GM18907 (cell line): Measurements from ENCODE around the gene IGDCC3.
"Not testable (repeated sequence)": the region's sequence is repeated elsewhere in the genome, so short reads cannot be mapped to it uniquely, and the experiment has no call there.

Experiments
- ATAC-seq: cut with Tn5 transposase; IDR thresholded peaks from one replicate; pipeline ENCODE4 v1.9.1; 2021; ENCODE audit warnings: mild to moderate bottlenecking, moderate library complexity; ENCODE audit not compliant: unreplicated experiment

IGDCC3 gene

DNA sequence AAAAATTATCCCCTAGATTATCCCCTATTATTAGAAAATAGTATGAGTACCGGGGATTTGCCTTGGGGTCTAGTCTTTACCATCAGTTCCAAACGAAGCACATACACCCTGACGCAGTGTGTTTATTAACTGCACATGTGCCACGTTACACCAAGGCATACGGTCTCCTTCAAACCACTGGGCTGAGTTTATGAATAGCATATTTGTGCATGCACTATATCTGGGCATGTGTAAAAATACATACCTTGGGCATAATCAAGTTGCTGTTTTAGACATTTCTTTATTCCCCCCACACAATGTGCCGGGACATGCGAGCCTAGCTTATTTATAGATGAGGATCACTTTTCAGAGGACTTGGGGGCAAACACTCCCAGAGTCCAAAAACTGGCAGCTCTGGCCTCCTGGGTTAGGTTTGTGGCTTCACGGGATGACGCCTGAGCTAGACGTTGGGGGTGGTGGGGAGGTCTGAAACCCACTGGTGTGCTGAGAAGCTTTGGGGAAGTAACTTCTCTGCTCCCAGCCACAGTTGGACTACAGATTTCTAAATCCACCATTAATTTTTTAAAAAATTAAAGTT lies 28.7 kb upstream of the IGDCC3 start:
- ATAC-seq, result no peak

DNA sequence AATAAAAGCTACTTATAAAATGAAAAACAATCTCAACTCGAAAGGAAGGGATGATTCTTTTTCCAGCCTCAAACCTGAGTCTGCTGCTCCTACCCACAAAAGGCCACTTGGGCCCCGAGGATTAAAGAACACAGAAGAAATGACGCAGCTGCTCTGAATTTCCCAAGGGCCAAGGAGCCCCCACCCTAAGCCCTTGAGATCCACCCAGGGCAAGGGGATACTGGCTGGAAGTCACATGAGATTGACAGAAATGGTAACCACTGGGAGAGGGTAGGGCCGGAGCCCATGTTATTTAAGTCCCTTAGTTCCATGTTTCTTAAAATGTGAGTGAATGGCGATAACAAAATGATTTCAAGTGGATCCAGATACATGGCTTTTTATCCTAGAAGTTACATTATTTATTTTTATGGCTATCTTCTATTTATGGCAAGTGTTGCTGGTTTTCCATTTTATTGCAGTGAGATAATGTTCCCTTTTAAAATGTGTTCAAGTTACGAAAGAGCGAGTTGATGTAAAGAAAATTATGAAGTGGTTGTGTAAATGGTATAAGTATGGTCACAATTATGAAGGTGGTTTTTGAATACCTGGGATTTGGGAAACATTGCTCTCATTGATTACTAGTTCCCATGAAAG lies 28.1 kb upstream of the IGDCC3 start:
- ATAC-seq, result no peak

DNA sequence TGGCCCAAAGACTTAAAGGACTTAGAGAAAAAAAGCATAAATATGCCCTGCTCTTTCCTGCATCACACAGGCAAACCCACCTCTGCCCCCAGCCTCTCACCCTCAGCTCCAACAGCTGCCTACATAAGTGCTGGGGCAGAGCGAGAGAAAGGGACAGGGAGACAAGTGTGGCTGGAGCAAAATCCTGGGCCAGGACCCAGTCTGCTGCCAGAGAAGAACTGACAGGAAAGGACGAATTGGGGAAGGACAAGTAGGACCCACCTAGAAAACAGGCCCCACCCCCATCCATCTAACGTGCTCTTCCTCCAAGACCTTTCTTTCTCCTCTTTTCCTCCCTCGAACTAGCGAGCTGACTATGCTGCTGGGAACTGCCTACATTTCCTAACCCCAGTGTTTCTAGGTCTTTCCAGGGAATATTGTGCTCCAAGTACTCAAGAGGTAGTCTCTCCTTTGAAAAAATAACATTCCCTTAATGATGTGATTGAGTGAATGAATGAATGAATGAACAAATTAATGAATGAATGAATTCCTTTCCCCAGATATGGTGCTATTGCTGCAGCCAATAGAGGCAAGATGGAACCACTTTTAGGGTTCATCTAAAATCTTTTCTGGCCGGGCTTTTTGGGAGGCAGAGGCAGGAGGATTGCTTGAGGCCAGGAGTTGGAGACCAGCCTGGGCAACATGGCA lies 26.5 kb upstream of the IGDCC3 start:
- no peak for ATAC-seq

DNA sequence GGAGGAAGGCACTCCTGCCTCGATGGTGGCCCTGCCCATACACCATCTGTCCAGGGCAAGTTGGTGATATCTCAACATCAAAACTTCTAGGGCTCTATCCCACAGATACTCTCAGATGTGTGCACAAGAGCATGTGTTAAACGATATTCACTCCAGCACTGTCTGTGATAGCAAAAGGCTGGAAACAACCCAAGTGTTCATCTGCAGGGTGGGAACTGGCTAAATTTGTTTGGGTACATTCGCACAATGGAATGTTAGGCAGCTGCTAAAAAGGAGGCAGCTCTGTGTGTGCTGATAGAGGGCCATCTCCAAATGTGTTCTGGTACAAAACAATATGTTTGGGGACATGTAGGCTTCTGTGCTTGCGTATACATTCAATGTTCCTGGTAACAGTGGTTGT lies 25.2 kb upstream of the IGDCC3 start:
- no peak for ATAC-seq

DNA sequence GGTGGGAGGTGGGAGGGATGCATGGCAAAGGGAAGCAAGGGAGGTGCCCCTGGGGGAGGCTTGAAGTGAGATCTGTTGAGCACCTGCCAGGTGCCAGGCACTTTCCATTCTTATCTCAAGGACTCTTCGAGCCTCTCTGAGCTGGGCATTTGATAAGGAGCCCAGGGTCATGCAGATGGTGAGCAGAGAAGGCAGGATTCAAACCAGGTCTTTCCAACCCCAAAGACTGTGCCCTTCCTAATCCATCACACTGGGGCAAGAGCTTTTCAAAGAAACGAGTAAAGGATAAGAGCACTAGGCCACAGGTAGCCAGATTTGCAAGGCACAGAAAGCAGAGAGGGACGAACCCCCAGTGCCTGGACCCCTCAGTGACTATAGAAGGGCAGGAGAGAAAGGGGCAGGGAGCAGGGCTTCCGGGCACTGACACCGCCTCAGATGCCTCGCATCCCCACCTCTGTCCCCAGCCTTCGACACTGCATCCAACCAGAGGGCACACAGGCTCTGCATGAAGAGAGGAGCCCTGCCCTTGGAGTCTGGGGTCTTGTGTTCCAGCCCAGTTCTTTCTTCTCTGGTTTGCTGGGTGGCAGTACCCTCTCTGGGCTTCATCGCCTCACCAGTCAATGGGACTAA lies 23.9 kb upstream of the IGDCC3 start:
- no peak for ATAC-seq

DNA sequence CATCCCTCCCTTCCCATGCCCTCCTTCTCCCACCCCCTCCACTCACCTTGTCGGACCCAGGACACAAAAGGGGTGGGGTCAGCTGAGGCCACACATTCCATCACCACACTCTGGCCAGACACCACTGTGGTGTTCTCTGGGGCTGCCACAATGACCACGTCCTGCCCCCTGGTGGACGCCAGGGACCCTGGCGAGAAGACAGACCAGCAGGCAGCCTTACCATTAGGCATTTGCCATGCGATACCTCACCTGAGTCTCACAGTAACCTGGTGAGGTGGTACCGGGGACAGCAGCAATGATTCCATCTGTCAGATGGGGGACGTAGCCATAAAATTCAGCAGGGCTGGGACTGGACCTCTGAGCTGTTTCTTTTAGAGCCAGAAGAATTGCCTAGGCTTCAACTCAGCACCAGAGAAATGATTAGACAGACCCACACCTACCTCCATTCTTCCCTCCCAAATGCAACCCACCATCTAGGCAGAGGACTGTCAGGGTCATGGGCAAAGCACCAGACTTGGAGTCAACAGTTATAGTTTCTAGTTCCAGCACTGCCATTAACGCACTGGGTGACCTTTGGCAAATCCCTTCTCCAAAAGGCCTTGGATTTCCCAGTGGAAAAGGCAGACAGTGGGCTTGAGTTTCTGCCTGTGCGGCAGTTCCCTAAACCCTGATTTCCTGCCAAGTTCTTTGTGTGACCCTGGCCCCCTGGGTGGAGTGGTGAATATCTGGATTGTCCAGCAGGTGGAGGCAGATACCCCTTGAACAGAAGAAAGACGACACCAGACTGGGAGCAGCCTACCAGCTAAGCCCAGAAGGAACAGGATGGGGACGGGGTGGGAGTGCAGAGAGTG lies 23.2 kb upstream of the IGDCC3 start:
- ATAC-seq, result no peak

DNA sequence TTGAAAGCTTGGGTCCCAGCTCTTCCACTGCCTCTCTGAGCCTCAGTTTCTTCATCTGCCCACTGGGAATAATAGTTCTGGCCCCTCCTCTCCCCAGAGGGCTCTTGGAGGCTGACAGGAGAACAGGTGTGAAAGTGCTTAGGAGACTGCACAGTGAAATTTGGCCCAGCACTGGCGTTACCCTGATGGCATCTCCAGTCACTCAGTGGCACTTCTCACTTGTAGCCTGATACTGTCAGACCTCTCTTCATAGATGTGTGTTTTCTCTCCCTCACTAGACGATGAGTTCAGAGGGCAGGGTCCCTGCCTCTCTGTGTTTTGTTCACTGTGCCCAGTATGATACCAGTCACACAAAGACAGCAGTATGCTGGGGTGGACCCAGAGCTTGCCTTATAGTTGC lies 22.2 kb upstream of the IGDCC3 start:
- ATAC-seq, result no peak

DNA sequence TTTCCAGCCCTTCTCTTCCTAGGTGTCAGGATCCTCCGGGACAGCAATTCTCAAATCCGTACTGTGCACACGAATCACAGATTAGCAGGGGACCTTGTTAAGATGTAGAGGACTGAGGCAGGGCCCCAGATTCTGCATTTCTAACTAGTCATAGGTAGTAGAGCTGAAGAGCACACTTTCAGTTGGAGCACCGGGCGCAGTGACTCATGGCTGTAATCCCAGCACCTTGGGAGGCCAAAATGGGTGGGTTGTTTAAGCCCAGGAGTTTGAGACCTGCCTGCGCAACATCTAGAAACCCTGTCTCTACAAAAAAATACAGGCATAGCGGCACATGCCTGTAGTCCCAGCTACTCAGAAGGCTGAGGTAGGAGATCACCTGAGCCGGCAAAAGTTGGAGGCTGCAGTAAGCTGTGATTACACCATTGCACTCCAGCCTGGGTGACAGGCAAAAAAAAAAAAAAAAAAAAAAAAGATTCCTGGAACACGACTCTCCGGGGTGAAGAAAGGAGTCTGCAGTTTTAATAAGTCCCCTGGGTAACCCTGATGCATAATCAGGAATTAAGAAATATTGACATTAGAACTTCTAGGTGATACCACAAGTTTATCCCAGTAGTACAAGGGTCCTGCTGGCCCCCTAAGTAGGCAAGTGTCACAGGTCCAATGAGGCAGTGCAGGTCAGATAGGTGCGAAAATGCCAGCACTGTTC lies 21.4 kb upstream of the IGDCC3 start:
- ATAC-seq, result no peak

DNA sequence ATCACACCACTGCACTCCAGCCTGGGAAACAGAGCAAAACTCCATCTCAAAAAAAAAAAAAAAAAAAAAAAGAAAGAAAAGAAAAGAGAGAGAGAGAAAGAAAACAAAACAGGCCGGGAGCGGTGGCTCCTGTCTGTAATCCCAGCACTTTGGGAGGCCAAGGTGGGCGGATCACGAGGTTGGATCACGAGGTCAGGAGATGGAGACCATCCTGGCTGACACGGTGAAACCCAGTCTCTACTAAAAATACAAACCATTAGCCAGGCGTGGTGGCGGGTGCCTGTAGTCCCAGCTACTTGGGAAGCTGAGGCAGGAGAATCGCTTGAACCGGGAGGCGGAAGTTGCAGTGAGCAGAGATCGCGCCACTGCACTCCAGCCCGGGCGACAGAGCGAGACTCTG lies 20.7 kb upstream of the IGDCC3 start:
- ATAC-seq, result not testable (repeated sequence)

DNA sequence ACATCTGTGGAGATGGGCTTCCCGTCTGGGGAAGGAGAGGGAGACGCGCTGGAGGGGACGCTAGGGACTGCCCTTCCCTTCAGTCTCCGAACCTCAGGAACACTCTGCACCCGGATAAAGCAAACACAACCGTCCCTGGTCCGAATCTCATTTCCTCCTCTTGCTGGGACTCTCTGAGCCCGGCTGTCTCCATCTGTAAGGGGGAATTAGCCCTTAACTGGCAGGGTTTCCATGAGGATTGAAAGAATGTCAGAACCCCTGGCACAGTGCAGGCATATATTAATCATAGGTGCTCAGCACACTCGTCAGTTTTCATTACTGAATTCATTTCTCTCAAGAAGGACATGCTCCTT lies 19.1 kb upstream of the IGDCC3 start:
- ATAC-seq, result no peak

DNA sequence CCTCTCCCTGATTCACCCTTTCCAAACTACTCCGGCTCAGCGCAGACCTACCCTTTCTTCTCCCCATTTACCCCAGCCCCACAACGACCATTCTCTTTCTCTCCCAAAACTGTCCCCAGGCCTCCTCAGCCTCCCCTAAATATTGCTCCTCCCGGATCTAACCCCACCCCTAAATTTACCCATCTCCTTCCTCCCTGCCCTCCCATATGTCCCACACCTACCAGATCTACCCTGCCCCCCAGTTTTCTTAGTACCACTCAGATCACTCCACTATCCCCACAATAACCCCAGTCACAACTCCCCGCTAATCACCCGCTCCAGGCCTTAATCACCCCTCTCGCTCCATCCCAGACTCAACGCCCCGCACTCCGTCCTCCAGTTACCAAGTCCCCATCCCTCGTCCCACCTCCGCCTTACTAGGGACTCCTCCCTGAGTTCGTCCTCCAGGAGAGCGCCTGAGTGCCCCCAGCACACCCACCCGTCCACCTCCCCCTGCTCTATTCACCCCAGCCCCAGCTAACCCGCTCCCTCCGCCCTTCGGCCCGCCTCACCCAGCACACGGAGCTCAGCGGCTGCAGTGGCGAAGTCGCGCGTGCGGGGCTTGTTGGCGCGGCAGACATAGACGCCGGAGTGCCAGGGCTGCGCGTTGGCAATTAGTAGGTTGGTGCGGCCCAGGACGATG lies 18.6 kb upstream of the IGDCC3 start:
- no peak for ATAC-seq

DNA sequence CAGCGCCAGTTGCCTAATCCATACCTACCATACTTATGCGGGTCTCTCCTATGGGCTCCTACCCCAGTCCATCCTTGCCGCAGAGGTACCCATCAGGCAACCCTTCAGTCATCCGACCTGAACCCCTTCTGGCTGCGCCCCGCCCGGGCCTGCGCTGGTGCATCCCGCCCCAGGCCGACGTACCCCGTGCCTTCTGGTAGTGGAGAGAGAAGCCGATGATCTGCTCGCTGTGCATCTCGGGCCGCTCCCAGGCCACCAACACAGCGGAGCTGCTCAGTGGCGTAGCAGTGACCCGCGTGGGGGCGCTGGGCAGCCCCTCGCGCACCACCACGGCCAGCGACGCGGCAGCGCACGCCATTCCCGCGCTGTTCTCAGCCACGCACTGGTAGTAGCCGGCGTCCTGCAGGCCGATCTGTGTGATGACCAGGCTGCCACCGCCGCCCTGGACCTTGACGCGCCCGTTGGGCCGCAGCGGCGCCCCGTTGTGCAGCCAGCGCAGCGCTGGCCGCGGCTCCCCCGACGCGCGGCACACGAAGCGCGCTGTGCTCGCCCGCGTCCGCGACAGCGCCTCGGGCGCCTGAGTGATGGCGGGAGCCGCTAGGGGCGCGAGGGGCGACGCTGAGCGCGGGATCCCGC lies 17.9 kb upstream of the IGDCC3 start:
- no peak for ATAC-seq

DNA sequence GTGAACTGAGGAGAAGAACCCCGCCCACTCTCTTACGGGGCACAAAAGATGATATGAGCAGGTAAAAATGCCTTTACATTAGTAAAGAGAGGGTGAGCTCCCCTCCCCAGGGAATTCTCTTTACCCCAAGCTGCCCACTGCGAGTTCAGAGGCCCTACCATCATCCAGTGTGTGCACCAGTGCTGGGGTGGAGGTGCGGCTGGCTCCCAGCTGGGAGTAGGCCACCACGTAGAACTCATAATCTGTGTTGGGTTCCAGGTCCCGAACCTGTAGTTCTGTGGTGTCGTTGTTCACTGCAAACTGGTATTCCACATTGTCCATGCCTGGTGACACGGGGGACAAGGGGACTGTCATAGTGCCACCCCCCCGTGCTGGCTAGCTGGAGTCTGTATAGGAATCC lies 17.1 kb upstream of the IGDCC3 start:
- no peak for ATAC-seq

DNA sequence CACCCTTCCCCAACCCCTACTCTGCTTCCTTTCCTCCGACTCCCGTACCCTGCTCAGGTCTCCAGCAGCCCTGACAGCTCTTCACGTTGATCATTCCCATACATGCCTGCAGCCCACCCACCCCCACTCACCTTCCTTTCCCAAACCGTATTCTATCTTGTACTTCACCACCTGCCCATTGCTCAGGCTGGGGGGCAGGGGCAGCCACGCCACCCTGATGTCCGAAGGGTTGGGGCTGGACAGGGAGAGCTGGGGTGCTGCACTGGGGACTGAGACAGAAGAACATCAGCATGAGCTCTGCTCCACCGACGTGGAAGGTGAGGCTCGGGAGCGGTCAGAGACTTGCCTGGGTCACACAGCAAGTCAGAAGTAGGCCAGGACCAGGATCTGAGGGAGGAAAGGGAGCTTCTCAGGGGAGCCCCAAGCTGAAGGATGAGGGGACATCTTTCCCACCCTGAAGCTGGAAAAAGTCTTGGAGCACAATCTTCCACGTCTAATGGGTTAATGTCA lies 16.5 kb upstream of the IGDCC3 start:
- no peak for ATAC-seq

DNA sequence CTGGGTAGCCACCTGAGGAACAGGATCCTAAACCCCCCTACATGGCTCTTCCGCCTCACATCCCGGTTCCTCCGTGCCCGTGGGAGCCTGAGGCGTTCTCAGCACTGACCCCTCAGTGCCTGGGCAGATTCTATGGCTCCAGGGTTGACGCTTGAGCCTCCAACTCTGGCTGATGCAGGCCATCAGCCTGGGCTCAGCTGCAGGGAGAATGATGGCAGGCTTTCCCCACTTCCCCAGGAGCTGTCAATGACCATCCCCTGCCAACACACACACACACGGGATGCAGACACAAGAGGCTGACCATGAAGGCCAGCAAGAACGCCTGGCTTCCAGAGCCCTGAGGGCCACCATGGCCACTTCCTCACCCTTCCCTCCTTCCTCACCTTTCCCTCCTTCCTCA lies 15.8 kb upstream of the IGDCC3 start:
- ATAC-seq, result no peak

DNA sequence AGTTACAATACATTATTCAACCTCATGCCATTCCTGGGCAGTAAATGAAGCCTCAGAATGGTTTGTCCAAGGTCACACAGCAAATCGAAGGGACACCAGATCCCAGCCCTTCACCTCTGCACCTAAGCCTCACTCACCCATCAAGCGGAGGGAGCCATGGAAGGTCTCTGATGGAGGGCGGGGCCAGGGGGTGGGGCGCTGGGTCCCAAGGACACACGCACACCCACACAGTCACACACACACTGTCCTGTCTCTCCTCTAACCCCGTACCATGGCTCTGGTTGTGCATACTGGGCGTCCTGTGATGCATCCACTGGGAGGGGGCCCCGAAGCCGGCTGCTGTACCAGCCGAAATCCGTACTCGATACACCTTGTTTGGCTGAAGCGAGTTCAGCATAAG lies 15.3 kb upstream of the IGDCC3 start:
- ATAC-seq, result no peak

DNA sequence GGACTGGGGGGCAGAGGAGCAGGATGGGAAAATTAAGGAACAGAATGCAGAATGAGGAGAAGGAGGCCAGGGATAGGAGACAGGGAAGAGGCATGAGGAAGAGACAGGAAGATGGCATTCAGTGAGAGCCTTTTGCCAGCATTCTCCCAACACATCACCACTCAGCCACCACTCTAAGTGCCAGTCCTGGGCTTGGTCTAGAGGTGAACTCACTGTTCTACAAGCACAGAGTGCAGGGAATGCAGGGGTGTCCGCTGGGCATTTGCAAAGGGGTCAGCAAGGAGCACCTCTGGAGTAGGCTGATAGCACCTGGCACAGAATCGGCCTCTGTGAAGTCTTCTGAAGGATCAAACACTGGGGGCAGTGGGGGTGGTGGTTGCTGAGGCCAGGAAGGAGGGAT lies 14.6 kb upstream of the IGDCC3 start:
- no peak for ATAC-seq

DNA sequence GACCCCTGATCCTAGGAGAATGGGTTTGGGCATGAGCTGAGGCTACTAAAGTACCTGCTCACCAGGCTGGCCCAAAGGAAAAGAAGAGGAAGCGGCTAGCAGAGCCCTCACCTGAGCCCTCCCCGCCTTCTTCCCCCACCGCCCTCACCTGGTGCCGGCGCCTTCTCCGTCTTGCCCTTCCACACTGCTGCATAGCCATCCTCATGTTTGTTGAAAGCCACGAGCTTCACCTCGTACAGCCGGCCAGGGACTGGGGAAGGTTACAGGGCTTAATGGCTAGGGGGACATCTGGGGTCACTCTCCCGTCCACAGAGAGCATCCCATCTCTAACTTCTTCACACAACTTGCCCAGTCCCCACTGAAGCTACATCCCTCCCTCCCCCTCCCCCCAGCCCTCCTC lies 13.9 kb upstream of the IGDCC3 start:
- no peak for ATAC-seq

DNA sequence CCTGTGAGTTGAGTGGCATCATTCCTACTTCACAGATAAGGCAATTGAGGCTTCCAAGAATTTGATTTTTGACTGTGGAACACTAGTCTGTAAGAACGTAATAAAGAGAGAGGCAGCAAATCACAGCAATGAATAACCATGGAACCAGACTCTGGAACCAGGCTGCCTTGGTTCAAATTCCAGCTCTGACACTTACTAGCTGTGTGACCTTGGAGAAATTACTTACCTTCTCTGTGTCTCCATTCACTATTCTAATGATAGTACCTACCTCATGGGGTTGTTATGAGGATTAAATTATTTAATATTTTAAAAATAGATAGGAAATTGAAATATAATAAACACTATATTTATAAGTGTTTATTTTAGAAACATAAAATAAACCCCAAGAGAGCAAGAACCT lies 12.6 kb upstream of the IGDCC3 start:
- no peak for ATAC-seq

DNA sequence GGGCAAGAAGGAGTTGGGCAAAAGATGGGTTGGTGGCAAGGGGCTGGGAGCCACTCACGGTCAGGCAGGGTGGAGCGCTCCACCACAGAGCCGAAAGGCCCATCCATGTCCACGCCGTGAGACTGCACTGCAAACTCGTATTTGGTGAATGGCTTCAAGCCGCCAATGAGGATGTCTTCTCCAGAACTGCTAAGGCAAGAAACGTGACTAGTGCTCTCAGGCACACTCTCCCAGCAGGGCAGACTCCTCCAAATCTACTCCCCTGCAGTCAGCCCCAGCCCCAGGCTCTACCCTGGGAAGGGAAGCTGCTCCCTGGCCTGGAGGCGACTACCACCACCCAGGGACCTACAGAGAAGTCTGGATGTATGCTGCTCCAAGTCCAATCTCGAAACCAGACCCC lies 11.4 kb upstream of the IGDCC3 start:
- no peak for ATAC-seq
